ENCODE data around the gene DZIP3. TPM values are rescaled to one million over a fixed set of nuclear protein-coding genes. Genes with fewer than 3 reads are reported as not detected.

The DZIP3 gene
- total and polyA plus RNA-seq, 2 of the 13 experiments (the other 11 are each of a cell fraction or from before 2014, with no cell fraction given): 11.3 to 17.3 TPM

DNA sequence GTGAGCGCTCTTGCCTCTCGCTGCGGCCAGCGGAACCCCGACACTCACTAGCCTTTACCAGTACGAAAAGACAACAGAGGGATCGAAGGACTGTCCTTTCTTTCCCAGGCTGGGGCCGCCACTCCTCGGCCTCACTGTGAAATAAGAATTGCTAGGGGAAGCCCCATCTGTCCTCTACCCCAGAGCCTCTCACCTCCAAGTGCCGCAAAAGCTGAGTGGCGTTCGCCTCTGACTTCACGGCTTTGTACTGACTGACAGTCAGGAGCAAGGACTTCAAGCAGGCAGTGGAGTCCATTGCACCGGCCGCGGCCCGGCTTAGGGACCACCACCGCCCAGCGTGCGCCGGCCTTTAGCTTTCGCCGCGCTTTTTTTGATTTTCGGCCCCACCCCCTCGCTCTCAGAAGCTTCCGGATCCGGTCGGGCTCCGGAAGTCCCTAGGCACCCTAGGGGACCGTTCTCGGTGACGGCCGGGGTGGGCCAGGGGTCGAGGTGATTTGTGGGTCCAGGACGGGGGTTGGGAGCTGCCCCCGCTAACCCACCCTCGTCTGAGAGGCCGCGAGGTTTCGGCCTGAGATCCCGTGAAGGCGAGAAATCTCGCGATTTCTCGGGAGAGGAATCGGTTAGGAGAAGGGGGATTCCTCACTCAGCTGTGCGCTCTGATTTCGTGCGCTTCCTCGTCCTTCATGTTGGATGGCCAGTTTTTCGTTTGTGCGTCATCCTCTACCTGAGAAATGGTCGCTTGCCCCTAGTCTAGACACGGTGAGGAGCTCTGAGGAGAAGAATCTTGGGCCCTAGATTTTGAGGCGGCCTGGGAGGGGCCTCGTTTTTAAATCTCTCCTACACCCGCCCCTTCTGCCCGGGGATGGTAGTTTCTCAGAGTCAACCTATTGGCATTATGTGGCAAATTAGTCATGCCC lies at the start of gene DZIP3, which contains the start of gene CIP2A (continued):
- TF ChIP-seq ZNF275 (CRISPR knock-in tag; IDR thresholded peaks at IDR 0.05; ENCODE audit: borderline replicate concordance) (no peak), ZBTB7A (CRISPR knock-in tag; IDR thresholded peaks at IDR 0.05) (peak; percentile 88; the same call in 1 of the 2 replicates), NR2F2 (IDR thresholded peaks at IDR 0.05; ENCODE audit: borderline replicate concordance, low read depth) (peak; percentile 25; the same call in 1 of the 2 replicates), XRCC5 (optimal IDR thresholded peaks at IDR 0.05; ENCODE audit: low read length) (peak; percentile 68), SUZ12 (IDR thresholded peaks at IDR 0.05; ENCODE audit: low read depth, low read length) (no peak), ZBTB1 (CRISPR knock-in tag; IDR thresholded peaks at IDR 0.05; ENCODE audit: borderline replicate concordance) (no peak), ZZZ3 (CRISPR knock-in tag; IDR thresholded peaks at IDR 0.05; ENCODE audit: borderline replicate concordance) (peak; percentile 88; the same call in 1 of the 2 replicates), GABPA (IDR thresholded peaks at IDR 0.05; ENCODE audit: low read depth, low read length) (peak; percentile 87), GABPA (CRISPR knock-in tag; IDR thresholded peaks at IDR 0.05; ENCODE audit: low read depth) (peak; percentile 99), REST (IDR thresholded peaks at IDR 0.05; ENCODE audit: borderline replicate concordance in 1 of 2, low read depth in 1 of 2, low read length in 2 of 2) (0 out of 4 replicates have a peak, but pooled peaks of 1 of the 2 experiments have one; percentile 16), SMYD3 (CRISPR knock-in tag; IDR thresholded peaks at IDR 0.05) (0 out of 2 replicates have a peak, but pooled peaks have one; percentile 57), RNF219 (CRISPR knock-in tag; IDR thresholded peaks at IDR 0.05) (no peak), ZNF329 (CRISPR knock-in tag; IDR thresholded peaks at IDR 0.05; ENCODE audit: low read depth) (no peak), TCF7 (IDR thresholded peaks at IDR 0.05; ENCODE audit: low read depth) (no peak), ZNF260 (CRISPR knock-in tag; IDR thresholded peaks at IDR 0.05; ENCODE audit: borderline replicate concordance, low read depth) (no peak), THAP11 (CRISPR knock-in tag; IDR thresholded peaks at IDR 0.05) (peak; percentile 90), ZSCAN30 (CRISPR knock-in tag; IDR thresholded peaks at IDR 0.05) (no peak), ZNF775 (CRISPR knock-in tag; IDR thresholded peaks at IDR 0.05; ENCODE audit: borderline replicate concordance) (no peak), ZFP36L2 (CRISPR knock-in tag; IDR thresholded peaks at IDR 0.05) (no peak), PAWR (CRISPR knock-in tag; IDR thresholded peaks at IDR 0.05; ENCODE audit: borderline replicate concordance) (no peak)
- TF ChIP-seq, protein P1, sequence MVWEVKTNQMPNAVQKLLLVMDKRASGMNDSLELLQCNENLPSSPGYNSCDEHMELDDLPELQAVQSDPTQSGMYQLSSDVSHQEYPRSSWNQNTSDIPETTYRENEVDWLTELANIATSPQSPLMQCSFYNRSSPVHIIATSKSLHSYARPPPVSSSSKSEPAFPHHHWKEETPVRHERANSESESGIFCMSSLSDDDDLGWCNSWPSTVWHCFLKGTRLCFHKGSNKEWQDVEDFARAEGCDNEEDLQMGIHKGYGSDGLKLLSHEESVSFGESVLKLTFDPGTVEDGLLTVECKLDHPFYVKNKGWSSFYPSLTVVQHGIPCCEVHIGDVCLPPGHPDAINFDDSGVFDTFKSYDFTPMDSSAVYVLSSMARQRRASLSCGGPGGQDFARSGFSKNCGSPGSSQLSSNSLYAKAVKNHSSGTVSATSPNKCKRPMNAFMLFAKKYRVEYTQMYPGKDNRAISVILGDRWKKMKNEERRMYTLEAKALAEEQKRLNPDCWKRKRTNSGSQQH (CRISPR knock-in tag; IDR thresholded peaks at IDR 0.05; ENCODE audit: low read depth): peak; percentile 91
